ENCODE results near the gene NRL.
A peak's percentile ranks its signal among the peaks of the same experiment; 100 is the strongest.

Gene NRL

DNA sequence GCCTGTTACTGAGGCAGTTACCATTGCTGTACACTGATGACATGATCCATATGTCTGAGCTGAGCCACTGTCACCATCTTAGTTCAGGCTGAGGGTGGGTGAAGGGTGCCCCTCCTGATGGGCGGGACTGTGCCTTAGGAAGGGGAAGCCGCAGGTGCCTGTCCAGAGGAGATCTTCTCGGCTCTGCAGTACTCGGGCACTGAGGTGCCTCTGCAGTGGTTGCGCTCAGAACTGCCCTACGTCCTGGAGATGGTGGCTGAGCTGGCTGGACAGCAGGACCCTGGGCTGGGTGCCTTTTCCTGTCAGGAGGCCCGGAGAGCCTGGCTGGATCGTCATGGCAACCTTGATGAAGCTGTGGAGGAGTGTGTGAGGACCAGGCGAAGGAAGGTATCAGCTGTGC, 36.2 kb upstream of the NRL start:
- DNase-seq (ENCODE audit: low read depth, low spot score), result no peak
- no peaks in the 10 kb centered on the region for H3K9me3 ChIP-seq (ENCODE audit: control insufficient read depth, insufficient read depth, low read length)
- H3K36me3 ChIP-seq (ENCODE audit: control insufficient read depth, insufficient read depth, low read length), result peaks cover 36% of the 10 kb centered on the region
- no peak overlapping the region for H3K27ac ChIP-seq (ENCODE audit: low read length)
- no peaks in the 10 kb centered on the region for H3K27me3 ChIP-seq (ENCODE audit: control insufficient read depth, insufficient read depth, low read length)
- WGBS (ENCODE audit: insufficient coverage, insufficient read length), result no CpG with 5 or more reads among the region's 9 CpGs
- H3K4me1 ChIP-seq (ENCODE audit: control insufficient read depth, insufficient read depth, low read length), result peaks cover 1% of the 10 kb centered on the region; the same call in 1 of the 2 replicates
- no peak overlapping the region for H3K4me3 ChIP-seq (ENCODE audit: low read length)

DNA sequence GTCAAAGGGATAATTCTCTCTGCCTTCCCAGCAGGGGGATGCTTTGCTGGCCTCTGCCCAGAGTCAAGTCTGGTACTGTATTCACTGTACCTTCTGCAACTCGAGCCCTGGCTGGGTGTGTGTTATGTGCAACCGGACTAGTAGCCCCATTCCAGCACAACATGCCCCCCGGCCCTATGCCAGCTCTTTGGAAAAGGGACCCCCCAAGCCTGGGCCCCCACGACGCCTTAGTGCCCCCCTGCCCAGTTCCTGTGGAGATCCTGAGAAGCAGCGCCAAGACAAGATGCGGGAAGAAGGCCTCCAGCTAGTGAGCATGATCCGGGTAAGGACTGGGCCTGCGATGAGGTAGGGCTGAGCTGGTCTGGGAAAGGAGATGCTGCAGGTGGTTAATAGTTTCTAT, 35.8 kb upstream of the NRL start:
- DNase-seq (ENCODE audit: low read depth, low spot score), result no peak
- Histone ChIP-seq H3K27ac (ENCODE audit: low read length) (no peak overlapping the region), H3K36me3 (ENCODE audit: control insufficient read depth, insufficient read depth, low read length) (peaks cover 35% of the 10 kb centered on the region), H3K27me3 (ENCODE audit: control insufficient read depth, insufficient read depth, low read length) (no peaks in the 10 kb centered on the region), H3K9me3 (ENCODE audit: control insufficient read depth, insufficient read depth, low read length) (no peaks in the 10 kb centered on the region), H3K4me3 (ENCODE audit: low read length) (no peak overlapping the region), H3K4me1 (ENCODE audit: control insufficient read depth, insufficient read depth, low read length) (peaks cover 1% of the 10 kb centered on the region; the same call in 1 of the 2 replicates)
- WGBS (ENCODE audit: insufficient coverage, insufficient read length), result no CpG with 5 or more reads among the region's 9 CpGs

DNA sequence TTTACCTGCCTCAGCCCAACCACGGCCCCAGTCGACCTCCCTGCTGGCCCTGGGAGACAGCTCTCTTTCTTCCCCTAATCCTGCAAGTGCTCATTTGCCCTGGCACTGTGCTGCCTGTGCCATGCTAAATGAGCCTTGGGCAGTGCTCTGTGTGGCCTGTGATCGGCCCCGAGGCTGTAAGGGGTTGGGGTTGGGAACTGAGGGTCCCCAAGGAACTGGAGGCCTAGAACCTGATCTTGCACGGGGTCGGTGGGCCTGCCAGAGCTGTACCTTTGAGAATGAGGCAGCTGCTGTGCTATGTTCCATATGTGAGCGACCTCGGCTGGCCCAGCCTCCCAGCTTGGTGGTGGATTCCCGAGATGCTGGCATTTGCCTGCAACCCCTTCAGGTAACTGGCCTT, 35.3 kb upstream of the NRL start:
- WGBS (ENCODE audit: insufficient coverage, insufficient read length), result no CpG with 5 or more reads among the region's 9 CpGs
- no peak for DNase-seq (ENCODE audit: low read depth, low spot score)
- no peak overlapping the region for H3K4me3 ChIP-seq (ENCODE audit: low read length)
- peaks cover 1% of the 10 kb centered on the region; the same call in 1 of the 2 replicates for H3K4me1 ChIP-seq (ENCODE audit: control insufficient read depth, insufficient read depth, low read length)
- H3K27me3 ChIP-seq (ENCODE audit: control insufficient read depth, insufficient read depth, low read length), result no peaks in the 10 kb centered on the region
- H3K9me3 ChIP-seq (ENCODE audit: control insufficient read depth, insufficient read depth, low read length), result no peaks in the 10 kb centered on the region
- H3K27ac ChIP-seq (ENCODE audit: low read length), result no peak overlapping the region
- H3K36me3 ChIP-seq (ENCODE audit: control insufficient read depth, insufficient read depth, low read length), result peaks cover 30% of the 10 kb centered on the region

DNA sequence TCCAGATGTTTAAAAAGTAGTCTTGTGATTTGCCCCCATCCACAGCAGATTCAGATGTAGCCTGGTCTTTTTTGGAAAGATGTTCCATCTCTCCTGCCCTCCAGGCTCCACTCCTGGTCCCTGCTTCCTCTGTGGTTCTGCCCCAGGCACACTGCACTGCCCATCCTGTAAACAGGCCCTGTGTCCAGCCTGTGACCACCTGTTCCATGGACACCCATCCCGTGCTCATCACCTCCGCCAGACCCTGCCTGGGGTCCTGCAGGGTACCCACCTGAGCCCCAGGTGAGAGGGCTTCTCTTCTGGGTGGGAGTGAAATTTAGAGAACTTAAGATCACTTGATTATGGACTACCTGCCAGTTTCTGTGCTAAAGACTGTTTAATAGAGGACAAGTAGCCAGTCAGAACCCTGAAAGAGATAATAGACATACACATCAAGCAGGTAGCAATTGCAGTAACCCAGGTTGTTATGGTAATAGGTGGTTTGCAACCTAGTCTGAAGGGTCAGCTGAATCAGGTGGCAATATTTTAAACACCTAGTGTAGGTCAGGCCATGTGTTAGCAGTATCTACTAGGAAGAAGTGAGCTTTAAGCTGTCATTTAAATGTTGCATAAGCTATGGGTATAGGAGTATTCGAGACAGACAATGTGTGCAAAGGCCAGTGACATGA, 34.7 kb upstream of the NRL start:
- Histone ChIP-seq H3K27me3 (ENCODE audit: control insufficient read depth, insufficient read depth, low read length) (no peaks in the 10 kb centered on the region), H3K36me3 (ENCODE audit: control insufficient read depth, insufficient read depth, low read length) (peaks cover 26% of the 10 kb centered on the region), H3K4me3 (ENCODE audit: low read length) (no peak overlapping the region), H3K27ac (ENCODE audit: low read length) (no peak overlapping the region), H3K9me3 (ENCODE audit: control insufficient read depth, insufficient read depth, low read length) (no peaks in the 10 kb centered on the region), H3K4me1 (ENCODE audit: control insufficient read depth, insufficient read depth, low read length) (peaks cover 1% of the 10 kb centered on the region; the same call in 1 of the 2 replicates)
- no CpG with 5 or more reads among the region's 3 CpGs for WGBS (ENCODE audit: insufficient coverage, insufficient read length)
- no peak for DNase-seq (ENCODE audit: low read depth, low spot score)

DNA sequence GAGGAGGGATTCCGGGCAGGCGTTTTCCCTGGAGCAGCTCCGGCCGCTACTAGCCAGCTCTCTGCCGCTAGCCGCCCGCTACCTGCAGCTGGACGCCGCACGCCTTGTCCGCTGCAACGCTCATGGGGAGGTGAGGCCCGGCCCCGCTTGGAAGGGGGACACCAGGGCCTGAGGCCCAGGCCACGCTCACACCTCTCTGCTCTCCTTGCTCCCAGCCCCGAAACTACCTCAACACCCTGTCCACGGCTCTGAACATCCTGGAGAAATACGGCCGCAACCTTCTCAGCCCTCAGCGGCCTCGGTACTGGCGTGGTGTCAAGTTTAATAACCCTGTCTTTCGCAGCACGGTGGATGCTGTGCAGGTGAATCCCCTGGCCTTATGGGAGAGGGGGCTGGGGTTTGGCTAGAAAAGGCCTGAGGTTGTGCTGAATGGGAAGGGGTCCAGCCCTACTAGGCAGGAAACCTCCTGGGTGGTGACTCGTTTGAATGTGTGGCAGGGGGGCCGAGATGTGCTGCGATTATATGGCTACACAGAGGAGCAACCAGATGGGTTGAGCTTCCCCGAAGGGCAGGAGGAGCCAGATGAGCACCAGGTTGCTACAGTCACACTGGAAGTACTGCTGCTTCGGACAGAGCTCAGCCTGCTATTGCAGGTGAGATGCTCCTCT, 33.1 kb upstream of the NRL start:
- peaks cover 26% of the 10 kb centered on the region for H3K36me3 ChIP-seq (ENCODE audit: control insufficient read depth, insufficient read depth, low read length)
- no CpG with 5 or more reads among the region's 29 CpGs for WGBS (ENCODE audit: insufficient coverage, insufficient read length)
- H3K27ac ChIP-seq (ENCODE audit: low read length), result no peak overlapping the region
- no peaks in the 10 kb centered on the region for H3K9me3 ChIP-seq (ENCODE audit: control insufficient read depth, insufficient read depth, low read length)
- DNase-seq (ENCODE audit: low read depth, low spot score), result no peak
- peak overlapping the region; percentile 90 for H3K4me3 ChIP-seq (ENCODE audit: low read length)
- no peaks in the 10 kb centered on the region for H3K27me3 ChIP-seq (ENCODE audit: control insufficient read depth, insufficient read depth, low read length)
- peaks cover 1% of the 10 kb centered on the region; the same call in 1 of the 2 replicates for H3K4me1 ChIP-seq (ENCODE audit: control insufficient read depth, insufficient read depth, low read length)

DNA sequence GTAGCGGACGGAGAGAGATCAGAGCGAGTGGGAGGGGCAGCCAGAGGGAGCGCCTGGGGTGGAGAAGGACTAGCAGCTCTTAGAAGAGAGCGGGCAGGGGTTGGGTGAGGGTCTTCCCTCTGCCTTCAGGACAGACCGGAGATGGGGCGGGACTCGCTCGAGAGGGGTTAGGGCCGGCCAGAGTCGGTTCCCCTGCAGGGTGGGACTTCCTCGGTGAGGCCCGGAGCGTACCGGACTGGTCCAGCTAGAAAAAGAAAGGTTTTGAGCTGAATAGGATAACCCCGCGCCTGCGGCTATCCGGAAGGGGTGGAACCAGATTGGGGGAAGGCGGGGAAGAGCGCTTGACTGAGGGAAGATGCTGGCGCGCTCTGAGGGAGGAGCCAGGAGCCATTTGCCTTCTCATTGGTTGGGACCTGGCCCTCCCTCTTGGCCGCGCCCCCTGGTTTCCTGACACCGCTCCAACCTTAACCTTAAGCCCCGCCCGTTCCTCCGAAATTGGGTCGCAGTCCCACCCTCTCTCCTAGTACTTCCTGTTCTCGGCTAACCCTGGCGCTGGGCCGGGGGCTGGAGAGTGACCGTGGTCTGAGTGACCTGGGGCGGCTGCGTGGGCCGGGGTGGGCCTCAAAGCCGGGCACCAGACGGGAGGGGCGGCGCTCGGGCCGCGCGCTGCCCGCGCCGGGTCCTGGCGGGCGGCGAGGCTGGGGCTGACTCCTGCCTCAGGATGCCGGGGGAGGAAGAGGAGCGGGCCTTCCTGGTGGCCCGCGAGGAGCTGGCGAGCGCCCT, 32.4 kb upstream of the NRL start, which contains the start of gene RNF31:
TSS of gene RNF31 (plus strand) at position 521 of the 783 bp plus-strand sequence. CDS start at position 722, 201 bp downstream.
- H3K9me3 ChIP-seq (ENCODE audit: control insufficient read depth, insufficient read depth, low read length), result no peaks in the 10 kb centered on the region
- H3K27me3 ChIP-seq (ENCODE audit: control insufficient read depth, insufficient read depth, low read length), result no peaks in the 10 kb centered on the region
- H3K36me3 ChIP-seq (ENCODE audit: control insufficient read depth, insufficient read depth, low read length), result peaks cover 26% of the 10 kb centered on the region
- DNase-seq (ENCODE audit: low read depth, low spot score), result peak; percentile 92
- H3K27ac ChIP-seq (ENCODE audit: low read length), result no peak within 1 kb of the TSS
- WGBS (ENCODE audit: insufficient coverage, insufficient read length), result no CpG with 5 or more reads among the region's 57 CpGs
- peak within 1 kb of the TSS; percentile 90 for H3K4me3 ChIP-seq (ENCODE audit: low read length)
- peaks cover 1% of the 10 kb centered on the region; the same call in 1 of the 2 replicates for H3K4me1 ChIP-seq (ENCODE audit: control insufficient read depth, insufficient read depth, low read length)

DNA sequence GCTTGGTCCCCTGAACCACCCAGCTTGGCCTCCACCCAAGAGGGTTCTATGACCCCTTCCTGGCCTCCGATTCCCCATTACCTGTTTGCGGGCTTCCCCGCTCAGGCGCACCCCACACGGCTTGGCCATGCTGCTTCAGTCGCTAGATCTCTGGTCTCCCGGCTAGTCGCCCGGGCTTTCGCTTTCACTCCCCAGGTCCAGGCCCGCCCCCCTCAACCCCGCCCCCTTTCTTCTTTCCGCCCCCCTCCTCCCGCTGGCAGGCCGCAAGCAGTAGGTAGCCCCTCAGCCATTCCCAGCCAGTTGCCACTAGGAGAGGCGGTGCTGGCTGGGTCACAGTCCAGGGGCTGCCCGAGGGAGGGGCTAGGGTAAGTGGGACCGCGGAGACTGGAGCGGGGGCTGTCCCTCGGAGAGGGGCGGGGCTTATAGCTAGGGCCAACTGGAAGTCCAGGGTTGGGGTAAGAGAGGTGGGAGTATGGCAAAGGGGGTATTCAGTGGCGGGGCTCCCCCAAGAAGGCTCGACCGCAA, 31.8 kb upstream of the NRL start, which contains the start of gene PSME2:
TSS of gene PSME2 (minus strand) at position 158 of the 525 bp plus-strand sequence. CDS start at position 129, 29 bp downstream.
- Histone ChIP-seq H3K4me3 (ENCODE audit: low read length) (peak within 1 kb of the TSS; percentile 90), H3K9me3 (ENCODE audit: control insufficient read depth, insufficient read depth, low read length) (no peaks in the 10 kb centered on the region), H3K36me3 (ENCODE audit: control insufficient read depth, insufficient read depth, low read length) (peaks cover 22% of the 10 kb centered on the region), H3K4me1 (ENCODE audit: control insufficient read depth, insufficient read depth, low read length) (peaks cover 1% of the 10 kb centered on the region; the same call in 1 of the 2 replicates), H3K27me3 (ENCODE audit: control insufficient read depth, insufficient read depth, low read length) (no peaks in the 10 kb centered on the region), H3K27ac (ENCODE audit: low read length) (no peak within 1 kb of the TSS)
- no CpG with 5 or more reads among the region's 25 CpGs for WGBS (ENCODE audit: insufficient coverage, insufficient read length)
- DNase-seq (ENCODE audit: low read depth, low spot score), result peak; percentile 91

DNA sequence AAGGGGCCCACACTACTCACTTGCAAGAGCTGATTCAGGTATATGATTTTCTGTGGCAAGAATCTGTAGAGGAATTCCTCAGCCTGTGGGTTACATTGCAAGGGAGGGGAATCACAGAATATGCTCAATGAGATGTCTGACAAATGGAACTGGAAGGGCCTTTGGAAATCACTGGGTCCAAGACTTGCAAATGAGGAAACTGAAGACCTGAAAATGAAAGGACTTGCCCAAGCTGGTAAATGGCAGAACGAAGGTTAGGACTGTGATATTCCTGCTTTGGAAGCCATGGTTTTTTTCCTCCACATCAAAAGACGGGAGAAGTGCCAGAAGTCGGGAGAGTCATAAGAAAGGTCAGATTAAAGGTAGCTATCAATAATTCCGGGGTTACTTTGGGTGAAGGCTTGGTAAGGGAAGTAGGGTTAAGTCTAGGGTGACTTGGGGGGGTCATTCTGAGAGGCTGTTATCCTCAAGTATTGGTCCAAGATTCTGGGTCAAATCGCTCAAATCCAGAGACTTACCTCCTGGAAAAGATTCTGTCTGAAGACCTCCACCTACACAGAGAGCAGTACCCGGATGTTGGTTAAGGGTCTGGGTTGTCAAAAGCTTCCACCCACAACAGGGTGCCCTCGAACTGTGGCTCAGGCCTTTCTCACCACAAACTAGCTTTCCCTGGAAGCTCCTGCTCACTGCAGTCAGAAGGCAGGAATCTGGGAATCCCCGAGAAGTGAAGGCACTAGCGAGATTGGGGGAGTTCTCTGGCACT, 31.1 kb upstream of the NRL start:
- H3K4me3 ChIP-seq (ENCODE audit: low read length), result peak overlapping the region; percentile 62
- DNase-seq (ENCODE audit: low read depth, low spot score), result no peak
- peaks cover 16% of the 10 kb centered on the region for H3K36me3 ChIP-seq (ENCODE audit: control insufficient read depth, insufficient read depth, low read length)
- peaks cover 1% of the 10 kb centered on the region; the same call in 1 of the 2 replicates for H3K4me1 ChIP-seq (ENCODE audit: control insufficient read depth, insufficient read depth, low read length)
- no peaks in the 10 kb centered on the region for H3K9me3 ChIP-seq (ENCODE audit: control insufficient read depth, insufficient read depth, low read length)
- WGBS (ENCODE audit: insufficient coverage, insufficient read length), result no CpG with 5 or more reads among the region's 9 CpGs
- H3K27ac ChIP-seq (ENCODE audit: low read length), result no peak overlapping the region
- no peaks in the 10 kb centered on the region for H3K27me3 ChIP-seq (ENCODE audit: control insufficient read depth, insufficient read depth, low read length)

DNA sequence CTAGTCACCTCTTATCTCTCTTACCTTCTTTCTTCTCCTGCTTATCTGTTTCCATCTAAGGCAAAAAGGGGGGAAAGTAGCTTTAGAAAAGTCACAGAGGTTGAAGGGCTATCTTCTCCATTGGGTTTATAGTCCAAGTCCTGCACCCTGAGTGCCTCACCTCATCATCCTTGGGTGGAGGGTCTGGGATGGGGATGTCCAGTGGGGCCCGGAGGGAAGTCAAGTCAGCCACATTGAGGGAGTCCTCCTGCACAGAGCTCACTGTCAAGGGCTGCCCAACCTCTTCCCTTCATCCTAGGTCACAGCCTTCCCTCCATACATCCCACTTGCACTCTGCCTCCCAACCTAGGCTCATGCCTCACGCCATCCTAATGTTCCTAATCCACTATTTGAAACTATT, 30.5 kb upstream of the NRL start:
- WGBS (ENCODE audit: insufficient coverage, insufficient read length), result no CpG with 5 or more reads among the region's 2 CpGs
- peaks cover 10% of the 10 kb centered on the region for H3K36me3 ChIP-seq (ENCODE audit: control insufficient read depth, insufficient read depth, low read length)
- no peak overlapping the region for H3K4me3 ChIP-seq (ENCODE audit: low read length)
- no peak overlapping the region for H3K27ac ChIP-seq (ENCODE audit: low read length)
- DNase-seq (ENCODE audit: low read depth, low spot score), result no peak
- no peaks in the 10 kb centered on the region for H3K27me3 ChIP-seq (ENCODE audit: control insufficient read depth, insufficient read depth, low read length)
- H3K9me3 ChIP-seq (ENCODE audit: control insufficient read depth, insufficient read depth, low read length), result no peaks in the 10 kb centered on the region
- peaks cover 1% of the 10 kb centered on the region; the same call in 1 of the 2 replicates for H3K4me1 ChIP-seq (ENCODE audit: control insufficient read depth, insufficient read depth, low read length)

All from iPS DF 6.9 (cell line).